NCI-H526 (cell line): ENCODE results near the gene NCOA1.
"Not testable (repeated sequence)": the region's sequence is repeated elsewhere in the genome, so short reads cannot be mapped to it uniquely, and the experiment has no call there.

Experiments
- DNase-seq, 2 experiments: peaks; one replicate each; lab custom pipeline; 2025; lab: John Stamatoyannopoulos, UW

The NCOA1 gene

DNA sequence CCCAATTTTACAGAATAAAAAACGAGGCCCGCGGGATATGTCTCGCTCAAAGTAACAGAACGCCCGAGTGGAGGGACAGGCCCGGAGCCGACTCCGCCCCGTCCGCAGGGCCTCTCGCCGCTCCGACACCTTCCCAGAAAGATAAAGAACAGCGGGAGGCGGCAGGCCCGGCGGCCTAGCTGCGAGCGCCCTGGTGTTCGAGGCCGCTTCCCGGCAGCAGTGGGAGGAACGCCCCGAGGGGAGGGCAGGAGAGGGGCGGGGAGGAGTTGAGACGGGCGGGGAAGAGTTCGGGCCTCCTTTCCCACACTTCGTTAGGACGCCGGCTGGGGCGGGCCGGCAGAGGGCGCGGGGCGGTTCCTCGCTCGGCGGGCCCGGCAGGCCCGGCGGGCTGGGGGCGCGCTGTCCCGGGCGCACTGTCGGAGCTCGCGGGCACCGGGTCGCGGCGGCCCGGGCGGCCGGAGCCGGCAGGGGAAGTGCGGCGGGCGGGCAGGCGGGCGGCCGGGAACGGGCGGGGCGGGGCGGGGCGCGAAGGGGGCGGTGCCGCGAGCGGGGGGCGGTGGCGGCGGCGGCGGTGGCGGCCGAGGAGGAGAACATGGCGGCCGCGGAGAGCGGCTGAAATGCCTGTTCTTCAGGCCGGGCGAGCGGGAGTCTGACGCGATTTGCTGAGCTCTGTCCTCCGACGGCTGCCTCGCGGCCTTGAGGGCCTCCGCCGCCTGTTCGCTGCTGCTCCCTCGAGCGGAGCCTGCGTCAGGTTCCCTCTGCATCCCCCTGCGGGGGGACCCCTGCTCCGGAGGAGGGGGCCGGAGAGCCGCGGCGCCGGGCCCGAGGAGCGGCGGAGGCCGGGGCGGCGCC lies at the start of gene NCOA1:
Gene NCOA1, plus strand, starts transcription at position 565 of the 852 bp plus-strand sequence. CDS start 167,424 bp downstream, outside the sequence.
- peak; percentile 76 to 92 for DNase-seq

DNA sequence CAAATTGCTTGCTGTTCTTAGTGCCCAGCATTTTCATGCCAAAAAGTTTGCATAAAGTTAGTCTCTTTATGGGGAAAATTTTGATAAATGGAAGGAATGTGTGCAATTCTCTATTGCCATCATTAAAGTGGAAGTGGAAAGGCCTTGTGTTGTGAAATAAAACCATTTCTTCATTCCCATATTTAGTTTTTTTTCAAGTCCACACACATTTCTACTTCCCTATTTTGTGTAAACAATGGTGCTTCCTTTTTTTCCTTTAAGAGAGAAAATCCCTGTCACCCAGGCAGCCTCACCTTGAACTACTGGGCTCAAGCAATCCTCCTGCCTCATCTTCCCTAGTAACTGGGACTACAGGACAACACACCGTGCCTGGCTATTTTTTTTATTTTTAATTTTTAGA lies 42.3 kb upstream of the NCOA1 start:
- DNase-seq: no peak

DNA sequence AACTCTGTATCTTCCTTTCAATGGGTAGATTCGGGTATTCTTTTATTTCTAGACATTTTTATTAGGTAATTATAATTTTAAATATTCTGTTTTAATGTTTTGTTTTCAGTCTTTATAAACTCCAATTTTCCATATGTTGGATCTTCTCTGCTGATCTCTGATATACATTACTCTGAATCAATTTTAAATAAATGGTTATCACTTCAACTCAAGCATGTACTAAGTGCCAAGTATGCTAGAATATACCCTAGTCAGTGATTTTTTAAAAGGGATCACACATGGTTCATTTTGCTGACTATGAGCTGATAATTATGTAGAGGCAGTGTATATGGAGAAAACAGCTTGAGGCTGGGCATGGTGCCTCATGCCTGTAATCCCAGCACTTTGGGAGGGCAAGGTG lies 41.7 kb upstream of the NCOA1 start:
- no peak for DNase-seq

DNA sequence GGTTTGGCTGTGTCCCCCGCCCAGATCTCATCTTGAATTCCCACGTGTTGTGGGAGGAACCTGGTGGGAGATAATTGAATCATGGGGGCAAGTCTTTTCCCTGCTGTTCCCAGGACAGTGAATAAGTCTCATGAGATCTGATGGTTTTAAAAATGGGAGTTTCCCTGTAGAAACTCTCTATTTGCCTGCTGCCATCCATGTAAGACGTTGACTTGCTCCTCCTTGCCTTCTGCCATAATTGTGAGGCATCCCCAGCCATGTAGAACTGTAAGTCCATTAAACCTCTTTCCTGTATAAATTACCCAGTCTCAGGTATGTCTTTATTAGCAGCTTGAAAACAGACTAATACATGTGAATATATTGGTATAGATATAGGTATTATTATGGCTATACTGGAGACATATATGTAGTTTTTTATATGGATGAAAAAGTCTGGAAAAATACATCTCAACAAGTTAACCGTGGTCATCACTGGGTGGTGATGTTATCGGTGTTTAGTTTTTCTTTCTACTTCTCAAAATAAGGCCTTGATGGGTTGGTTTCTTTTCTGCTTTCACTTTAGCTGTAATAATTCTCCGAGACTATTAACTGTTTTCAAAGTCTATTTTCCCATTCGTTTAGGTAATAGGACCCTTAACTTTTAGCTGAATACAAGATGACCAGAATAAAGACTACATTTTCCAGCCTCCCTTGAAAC lies 39.1 kb upstream of the NCOA1 start:
- DNase-seq: no peak

DNA sequence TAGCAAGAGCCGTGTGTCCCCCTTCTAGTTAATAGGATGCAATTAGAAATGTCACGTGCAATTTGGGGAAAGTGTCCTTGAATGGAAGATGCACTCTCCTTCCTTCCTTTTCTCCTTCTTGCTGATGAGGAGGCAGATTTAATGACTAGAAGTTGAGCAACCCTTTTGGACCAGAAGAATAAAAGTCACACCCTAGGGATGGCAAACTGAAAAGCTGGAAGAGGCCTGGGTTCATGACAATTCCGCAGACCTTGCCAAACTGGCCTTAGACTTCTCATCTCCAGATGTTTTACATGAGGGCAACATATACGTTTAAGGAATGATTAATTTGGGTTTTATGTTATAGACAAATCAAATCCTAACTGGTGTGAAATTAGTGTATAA lies 38.6 kb upstream of the NCOA1 start:
- DNase-seq: no peak

DNA sequence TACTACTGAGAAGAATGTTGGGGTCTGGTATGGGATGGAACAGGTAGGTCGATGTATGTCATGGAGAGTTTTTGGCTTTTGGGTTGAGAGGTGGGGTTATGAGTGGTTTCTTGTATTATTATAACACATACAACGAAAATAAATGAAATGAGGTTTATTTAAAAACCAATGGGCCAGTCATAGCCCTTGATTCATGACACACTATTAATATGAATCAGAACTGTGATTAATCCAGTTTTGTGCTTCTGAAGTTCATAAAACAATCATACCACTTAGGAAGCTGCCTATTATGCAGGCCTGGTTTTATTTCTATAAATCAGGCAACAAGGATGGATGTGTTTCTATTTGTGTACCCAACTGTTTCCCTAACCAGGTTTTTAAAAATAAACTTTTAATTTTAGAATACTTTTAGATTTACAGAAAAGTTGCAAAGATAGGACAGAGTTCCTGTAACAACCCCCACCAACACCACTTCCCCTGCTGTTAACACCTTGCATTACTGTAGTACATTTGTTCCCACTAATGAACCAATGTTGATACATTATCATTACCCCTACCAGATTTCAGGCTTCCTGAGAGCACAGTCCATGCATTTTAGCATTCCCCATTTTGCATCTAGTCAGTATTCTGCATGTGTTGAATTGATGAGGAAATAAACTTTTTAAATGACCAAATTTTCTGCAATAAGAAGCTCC lies 37.5 kb upstream of the NCOA1 start:
- DNase-seq: no peak

DNA sequence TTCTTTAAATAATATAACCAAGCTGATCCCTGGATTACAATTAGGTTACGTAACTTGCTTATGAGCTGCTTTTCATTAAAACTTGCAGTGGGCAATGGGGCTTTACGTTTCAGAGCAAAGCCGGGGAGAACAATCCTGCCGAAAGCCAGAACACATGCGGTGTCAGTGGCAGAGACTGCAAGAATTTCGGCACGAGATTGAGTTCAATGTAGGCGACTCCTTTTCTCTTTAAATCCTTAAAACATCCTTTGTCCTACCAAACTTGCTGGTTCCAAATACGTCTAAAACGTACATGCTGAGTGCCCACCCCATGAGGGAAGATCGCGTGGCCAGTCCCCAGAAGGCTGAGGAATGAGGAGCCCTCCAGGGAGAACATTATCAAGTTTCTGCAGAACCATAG lies 36.8 kb upstream of the NCOA1 start:
- peak in 1 of 2 experiments; percentile 41 for DNase-seq

DNA sequence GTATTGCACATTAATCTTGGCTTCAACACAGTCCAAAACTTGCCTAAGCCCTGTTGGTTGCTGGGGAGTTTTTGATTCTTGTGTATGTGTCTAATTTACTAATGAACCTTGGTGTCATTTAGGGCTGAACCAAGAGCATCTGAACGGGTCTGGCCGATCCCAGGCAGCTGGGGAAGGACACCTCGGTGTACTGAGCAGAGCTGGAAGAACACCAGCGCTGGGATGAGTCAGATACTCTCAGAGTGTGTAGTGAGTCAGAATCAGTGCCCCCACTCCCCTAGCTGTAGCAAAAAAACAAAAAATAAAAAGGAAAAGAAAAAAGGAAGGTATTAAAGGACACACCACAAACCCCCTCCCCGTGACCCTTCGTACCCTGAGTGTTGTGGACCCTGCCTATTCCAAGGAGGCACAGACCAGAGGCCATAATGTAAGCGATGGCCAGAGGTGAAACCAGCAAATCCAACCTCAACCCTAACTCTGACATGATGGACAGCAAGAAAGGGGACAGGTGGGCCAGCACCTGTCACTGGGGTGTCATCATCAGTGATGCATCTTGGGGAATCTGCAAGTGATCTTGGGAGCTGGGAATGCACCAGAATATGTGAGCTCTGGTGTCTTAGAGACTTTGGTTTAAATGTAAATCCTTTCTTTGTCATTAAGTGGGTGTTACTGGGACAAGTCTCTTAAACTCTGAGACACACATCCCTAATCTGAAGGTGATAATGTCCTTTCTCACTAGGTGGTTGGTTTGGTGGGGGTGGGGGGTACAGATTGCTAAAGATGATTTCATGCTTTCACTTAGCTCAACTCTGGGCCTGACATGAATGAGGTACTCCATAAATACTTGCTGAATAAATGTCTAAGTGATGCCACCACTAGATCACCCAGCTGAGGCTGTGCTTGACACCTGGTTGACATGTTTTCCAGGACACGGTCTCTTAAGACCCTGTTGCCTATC lies 34.2 kb upstream of the NCOA1 start:
- no peak for DNase-seq

DNA sequence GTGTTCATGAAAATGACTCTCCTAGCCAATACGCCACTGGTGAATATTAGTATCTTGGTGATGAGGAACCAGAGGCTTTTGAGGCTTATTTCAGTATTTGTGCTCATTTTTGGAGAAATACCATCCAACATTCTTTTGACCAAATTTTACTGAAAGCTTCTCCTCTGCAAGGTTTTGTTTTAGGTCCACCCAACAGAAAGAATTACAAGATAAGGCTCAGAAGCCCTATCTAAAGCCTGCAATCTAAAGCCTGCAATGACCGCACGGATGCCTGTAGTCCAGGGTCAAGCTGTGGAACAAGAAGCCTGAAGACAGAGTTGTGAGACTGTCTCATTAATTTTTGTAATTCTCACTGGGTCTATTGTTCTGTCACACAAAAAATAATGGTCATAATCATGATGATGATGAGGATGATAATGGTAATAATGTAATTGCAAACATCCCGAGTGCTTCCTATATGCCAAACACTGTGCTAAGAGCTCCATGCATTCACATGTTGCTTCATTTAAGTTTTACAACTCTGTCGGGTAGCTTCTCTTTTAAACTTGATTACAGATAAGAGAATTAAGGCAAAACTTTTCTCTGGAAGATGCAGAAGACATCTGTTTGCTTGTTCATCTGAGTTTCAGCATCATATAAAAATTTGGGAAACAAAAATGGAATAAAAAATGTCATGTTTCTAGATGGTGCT lies 33.2 kb upstream of the NCOA1 start:
- no peak for DNase-seq

DNA sequence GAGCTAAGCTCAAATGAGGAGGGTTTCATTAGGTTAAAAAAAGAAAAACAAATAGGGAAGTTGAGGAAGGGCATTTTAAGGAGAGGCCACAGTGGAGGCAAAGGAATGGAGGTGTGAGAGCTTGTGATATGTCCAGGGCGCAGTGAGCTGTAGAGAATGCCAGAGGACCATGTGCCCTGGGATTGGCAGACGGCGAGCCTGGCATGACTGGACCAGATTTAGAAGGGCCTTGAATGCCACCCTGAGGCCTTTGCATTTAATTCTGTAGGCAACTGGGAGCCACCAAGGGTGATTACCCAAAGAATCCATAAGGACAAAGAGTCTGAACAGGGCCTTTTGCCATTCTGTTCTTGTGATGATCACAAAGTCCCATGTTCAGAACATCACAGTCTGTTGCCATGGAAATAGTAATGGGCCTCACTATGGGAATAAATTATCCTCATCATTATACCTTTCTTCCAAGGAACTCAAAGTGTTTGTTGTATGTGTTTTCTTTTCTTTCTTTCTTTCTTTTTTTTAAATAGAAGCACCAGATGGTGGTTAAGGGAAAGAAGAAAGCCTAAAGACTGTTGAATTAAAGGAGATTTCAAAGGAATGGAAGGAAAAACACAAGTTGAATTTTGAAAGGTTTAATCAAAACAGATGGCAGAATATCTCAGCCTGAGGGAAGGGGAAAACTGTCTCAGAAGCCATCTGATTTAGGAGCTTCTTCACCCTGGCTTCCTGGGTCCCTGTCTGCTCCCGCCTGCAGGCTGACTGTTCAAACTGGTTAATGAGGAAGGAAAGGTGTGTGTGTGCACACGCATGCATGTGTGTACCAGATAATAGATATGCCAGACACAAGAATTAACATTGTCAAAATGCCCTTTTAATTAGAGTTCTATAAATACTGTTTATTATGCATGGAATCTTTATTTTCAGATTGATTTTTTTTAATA lies 31.6 kb upstream of the NCOA1 start:
- no peak for DNase-seq

DNA sequence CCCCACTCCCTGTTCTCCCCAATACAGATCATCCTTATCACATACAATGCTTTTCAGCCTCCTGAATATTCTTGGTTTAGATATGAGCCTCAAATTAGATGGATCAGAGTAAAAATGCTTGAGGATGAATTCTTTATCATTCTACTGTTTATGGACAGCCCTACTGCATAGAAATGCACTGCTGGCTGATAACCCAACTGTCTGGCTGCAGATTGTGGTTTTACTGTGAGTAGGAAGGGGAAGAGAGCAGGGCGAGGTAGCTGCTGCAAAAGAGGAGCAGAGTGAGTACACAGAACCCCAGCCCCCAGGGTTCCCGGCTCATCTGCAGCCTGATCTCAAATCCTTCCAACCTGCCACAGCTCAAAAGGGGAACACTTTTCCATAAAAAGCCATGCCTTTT lies 29.4 kb upstream of the NCOA1 start:
- DNase-seq: no peak

DNA sequence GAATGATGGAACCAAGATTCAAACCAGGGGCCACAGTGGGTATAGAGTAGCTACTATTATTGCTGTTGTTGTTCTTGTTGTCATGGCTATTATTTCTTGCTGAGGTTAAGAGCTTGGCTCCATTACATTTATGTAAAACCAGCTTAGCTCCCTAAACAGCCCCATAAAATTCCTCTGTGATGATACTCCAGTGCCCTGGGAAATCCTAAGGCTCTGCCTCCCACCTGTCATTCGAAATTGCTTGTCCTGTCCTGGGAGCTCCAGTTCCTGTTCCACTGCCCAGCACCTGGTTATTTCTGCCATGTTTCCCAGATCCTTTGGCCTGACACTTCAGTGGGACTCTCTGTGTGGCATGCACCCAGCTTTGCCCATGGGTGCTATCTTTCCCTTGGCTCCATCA lies 27.8 kb upstream of the NCOA1 start:
- DNase-seq: peak in 1 of 2 experiments; percentile 2

DNA sequence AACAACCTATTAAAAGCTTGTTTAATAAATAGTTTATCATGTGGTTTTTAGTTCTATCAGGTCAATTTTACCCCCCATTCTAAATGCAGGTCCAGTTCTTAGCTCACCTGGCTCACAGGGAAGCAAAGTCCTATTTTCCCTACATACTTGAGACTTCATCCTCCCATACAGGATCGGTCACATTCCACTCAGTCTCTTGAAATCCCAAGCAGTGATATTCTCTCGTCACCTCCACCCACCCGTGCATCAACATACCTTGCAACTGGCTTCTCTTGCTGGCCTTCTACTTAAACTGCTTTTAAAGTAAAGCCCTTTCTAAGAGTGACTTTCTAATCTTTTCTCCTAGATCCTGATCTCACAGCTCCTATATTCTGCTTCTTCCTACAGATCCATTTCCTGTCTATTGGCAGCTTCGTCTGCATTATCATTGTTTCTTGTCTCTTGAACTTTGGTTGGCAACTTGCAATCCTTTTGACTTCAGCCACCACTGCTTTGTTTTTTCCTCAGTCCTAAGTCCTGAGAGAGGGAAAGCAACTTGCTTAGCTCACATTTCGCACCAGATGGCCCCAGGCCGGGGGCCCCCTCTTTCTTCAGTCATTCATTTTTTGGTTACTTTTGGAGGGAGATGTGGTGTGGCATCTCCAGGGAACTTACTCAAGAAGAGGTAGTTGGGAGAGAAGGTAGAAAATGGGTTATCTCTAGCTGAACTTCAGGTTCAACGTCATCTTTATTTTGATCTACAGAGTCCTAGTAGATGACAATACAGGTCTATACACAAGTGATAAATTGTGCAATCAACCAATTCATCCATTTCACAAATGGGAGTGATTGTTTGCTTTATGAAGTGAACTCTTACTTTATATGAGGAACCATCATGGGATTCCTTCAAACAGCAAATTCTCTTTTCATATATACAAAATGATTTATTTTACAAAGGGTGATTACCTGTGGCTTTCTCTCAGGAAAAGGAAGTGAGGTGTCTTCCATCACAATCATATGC lies 23.9 kb upstream of the NCOA1 start:
- DNase-seq: no peak

DNA sequence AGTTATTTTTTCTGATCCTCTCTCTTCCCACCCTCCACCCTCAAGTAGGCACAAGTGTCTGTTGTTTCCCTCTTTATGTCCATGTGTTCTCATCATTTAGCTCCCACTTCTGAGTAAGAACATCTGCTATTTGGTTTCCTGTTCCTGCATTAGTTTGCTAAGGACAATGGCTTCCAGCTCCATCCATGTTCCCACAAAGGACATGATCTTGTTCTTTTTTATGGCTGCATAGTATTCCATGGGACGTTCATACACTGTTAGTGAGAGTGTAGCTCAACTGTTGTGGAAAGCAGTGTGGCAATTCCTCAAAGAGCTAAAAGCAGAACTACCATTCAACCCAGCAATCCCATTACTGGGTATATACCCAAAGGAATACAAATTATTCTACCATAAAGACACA lies 22.6 kb upstream of the NCOA1 start:
- not testable (repeated sequence) for DNase-seq

DNA sequence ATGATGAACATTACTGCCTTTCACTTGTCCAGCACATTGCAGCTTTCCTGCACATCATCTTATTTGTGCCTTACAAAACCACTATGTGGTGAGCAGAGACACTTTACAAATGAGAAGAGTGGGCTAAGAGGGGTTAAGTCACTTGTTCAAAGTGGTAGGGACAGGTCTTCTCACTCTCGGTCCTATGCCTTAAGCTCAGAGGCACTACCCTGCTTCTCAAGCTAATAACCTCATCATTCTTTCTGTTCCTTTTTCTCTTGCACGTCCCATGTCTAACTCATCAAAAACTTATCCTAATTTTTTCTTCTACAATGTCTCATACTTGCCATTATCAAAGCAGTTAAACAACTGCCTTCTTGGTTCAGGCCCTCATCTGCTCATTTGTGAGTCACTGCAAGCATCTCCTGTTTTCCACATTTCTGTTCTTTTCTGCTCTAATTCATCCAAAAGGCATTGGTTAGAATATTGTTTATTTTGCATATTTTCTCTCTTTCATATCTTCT lies 21.9 kb upstream of the NCOA1 start:
- no peak for DNase-seq

DNA sequence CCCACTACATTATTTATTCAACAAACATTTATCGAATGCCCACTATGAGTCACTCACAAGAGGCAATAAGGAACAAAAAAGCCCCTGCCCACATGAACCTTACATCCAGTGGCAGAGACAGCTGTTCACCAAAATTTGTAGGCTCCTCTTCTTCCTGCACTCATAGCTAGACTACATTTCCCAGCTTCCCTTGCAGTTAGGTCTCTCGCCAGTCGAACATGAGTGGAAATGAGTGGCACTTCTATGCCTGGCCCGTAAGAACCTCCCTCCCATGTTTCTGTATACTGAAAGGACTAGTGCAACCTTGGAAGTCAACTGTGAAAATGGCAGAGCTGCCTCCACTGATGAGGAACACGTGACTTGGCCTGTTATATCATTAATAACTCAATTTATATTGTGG lies 19.4 kb upstream of the NCOA1 start:
- DNase-seq: peak in 1 of 2 experiments; percentile 3

DNA sequence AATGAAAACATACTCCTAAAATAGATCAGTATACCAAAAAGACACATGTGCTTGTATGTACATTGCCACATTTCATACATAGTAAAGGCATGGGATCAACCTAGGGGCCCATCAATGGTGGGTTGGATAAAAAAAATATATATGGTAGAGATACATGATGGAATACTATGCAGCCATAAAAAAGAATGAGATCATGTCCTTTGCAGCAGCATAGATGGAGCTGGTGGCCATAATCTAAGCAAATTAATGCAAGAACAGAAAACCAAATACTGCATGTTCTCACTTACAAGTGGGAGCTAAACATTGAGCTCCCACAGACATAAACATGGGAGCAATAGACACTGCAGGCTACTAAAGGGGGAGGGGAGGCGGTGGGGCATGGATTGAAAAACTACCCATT lies 18.6 kb upstream of the NCOA1 start:
- DNase-seq: no peak

DNA sequence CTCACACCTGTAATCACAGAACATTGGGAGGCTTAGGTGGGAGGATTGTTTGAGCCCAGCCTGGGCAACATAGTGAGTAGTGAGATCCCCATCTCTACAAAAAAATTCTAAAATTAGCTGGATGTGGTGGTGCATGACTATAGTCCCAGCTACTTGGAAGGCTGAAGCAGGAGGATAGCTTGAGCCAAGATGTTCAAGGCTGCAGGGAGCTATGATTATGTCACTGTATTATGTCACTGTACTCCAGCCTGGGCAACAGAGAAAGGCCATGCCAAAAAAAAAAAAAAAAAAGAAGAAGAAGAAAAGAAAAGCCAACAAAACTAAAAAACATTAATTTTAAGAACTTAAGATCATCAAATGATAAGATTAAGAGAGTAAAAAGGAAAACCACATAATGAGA lies 17.4 kb upstream of the NCOA1 start:
- DNase-seq: no peak
